ENCODE results near the gene COL4A1.
A peak's percentile ranks its signal among the peaks of the same experiment; 100 is the strongest.
"Not testable (repeated sequence)": the region's sequence is repeated elsewhere in the genome, so short reads cannot be mapped to it uniquely, and the experiment has no call there.

The COL4A1 gene

GRCh38 chr13:110322126-110322827 lies 15.3 kb upstream of the COL4A1 start:
- DNase-seq, result no peak

GRCh38 chr13:110321573-110321972 lies 14.6 kb upstream of the COL4A1 start:
- not testable (repeated sequence) for DNase-seq

- no peak for DNase-seq
Observed at GRCh38 chr13:110320645-110321044, 13.7 kb upstream of the COL4A1 start.

- no peak for DNase-seq
Observed at GRCh38 chr13:110319774-110320509, 13.0 kb upstream of the COL4A1 start.

GRCh38 chr13:110319397-110319773 lies 12.4 kb upstream of the COL4A1 start:
- no peak for DNase-seq

- DNase-seq, result no peak
Observed at GRCh38 chr13:110318920-110319319, 12.0 kb upstream of the COL4A1 start.

- DNase-seq, result no peak
Observed at GRCh38 chr13:110317496-110318195, 10.7 kb upstream of the COL4A1 start.

- no peak for DNase-seq
Observed at GRCh38 chr13:110317093-110317492, 10.1 kb upstream of the COL4A1 start.

GRCh38 chr13:110316196-110316595 lies 9.2 kb upstream of the COL4A1 start:
- no peak for DNase-seq

- DNase-seq, result no peak
Observed at GRCh38 chr13:110314516-110315245, 7.7 kb upstream of the COL4A1 start.

- DNase-seq, result not testable (repeated sequence)
Observed at GRCh38 chr13:110313733-110314132, 6.8 kb upstream of the COL4A1 start.

- DNase-seq, result not testable (repeated sequence)
Observed at GRCh38 chr13:110313261-110313660, 6.3 kb upstream of the COL4A1 start.

- DNase-seq, result no peak
Observed at GRCh38 chr13:110312339-110313031, 5.5 kb upstream of the COL4A1 start.

- no peak for DNase-seq
Observed at GRCh38 chr13:110311443-110312338, 4.7 kb upstream of the COL4A1 start.

- no peak for DNase-seq
Observed at GRCh38 chr13:110310541-110311442, 3.8 kb upstream of the COL4A1 start.

- no peak for DNase-seq
Observed at GRCh38 chr13:110309661-110310524, 2.9 kb upstream of the COL4A1 start.

GRCh38 chr13:110308656-110309359 lies 1.9 kb upstream of the COL4A1 start:
- peak; percentile 39 for DNase-seq
